HCT116 (cell line): Measurements from ENCODE around the gene ABHD16B. TPM values are rescaled to one million over a fixed set of nuclear protein-coding genes. Genes with fewer than 3 reads are reported as not detected.

Experiments
- ATAC-seq: fragments of 200-7000 bp; cut with Tn5 transposase; 2 replicates; pipeline ENCODE4 v1.9.1; 2020; ENCODE audit warnings: mild to moderate bottlenecking, moderate library complexity
- BruUV-seq: library from RNA; stranded (reverse); fragments of 400-500 nt; replicated peaks from 2 replicates; lab custom pipeline; 2021; lab: Mats Ljungman, UMichigan
- CTCF ChIA-PET: fragments of 300-600 bp; sonication (Branson Sonifier 250); formaldehyde crosslinking; loops from one replicate; lab custom pipeline; 2021; ENCODE audit warnings: antibody characterized with exemption; lab: Charles Lee
- POLR2A ChIA-PET: fragments of 300-600, 350-600 bp; sonication (Branson Sonifier 250); formaldehyde crosslinking; loops from one replicate; lab custom pipeline; 2021; ENCODE audit warnings: antibody characterized with exemption; lab: Charles Lee
- RAD21 ChIA-PET, 2 experiments: fragments of 300-600 bp; sonication (Branson Sonifier 250); formaldehyde crosslinking; loops; one replicate each; lab custom pipeline; 2023; ENCODE audit warnings: low total read pairs in 2 of 2; ENCODE audit not compliant: uncharacterized antibody in 2 of 2, unreplicated experiment in 2 of 2, low non-redundant PET in 1 of 2; lab: Charles Lee
- DNase-seq: peaks from one replicate; pipeline ENCODE4 v3.0.0-alpha.2; 2010; ENCODE audit warnings: low read depth, low spot score
- H2AFZ ChIP-seq: fragments of 200-600 bp; shearing (Covaris generic), sonication (generic); 2 replicates; pipeline ENCODE4 v1.6.1; 2017; ENCODE audit warnings: low read depth, mixed run types, mixed read lengths, antibody characterized with exemption, low read length; ENCODE audit not compliant: poor library complexity, severe bottlenecking
- H3K27ac ChIP-seq: 2 replicates; pipeline ENCODE4 v1.5.1; 2012; ENCODE audit warnings: low read depth, low read length
- H3K27me3 ChIP-seq: fragments of 200-600 bp; sonication (generic); 2 replicates; pipeline ENCODE4 v1.6.1; 2016; ENCODE audit warnings: mixed run types, low read length, mixed read lengths; ENCODE audit not compliant: insufficient read depth
- H3K36me3 ChIP-seq, 2 experiments: fragments of 200-500 bp in 1 of 2; fragments of 200-600 bp in 1 of 2; sonication (Bioruptor generic) in 1 of 2; sonication (generic) in 1 of 2; 2 replicates each; pipeline versions ENCODE4 v1.5.1 to v1.6.1; 2014 to 2016; ENCODE audit warnings: low read length in 2 of 2, inconsistent platforms in 1 of 2, mixed read lengths in 1 of 2, mixed run types in 1 of 2; ENCODE audit not compliant: insufficient read depth in 2 of 2, control insufficient read depth in 1 of 2
- H3K4me1 ChIP-seq, 2 experiments: fragments of 200-600 bp in 1 of 2; sonication (generic) in 1 of 2; 2 replicates each; pipeline versions ENCODE4 v1.5.1 to v1.6.1; 2012 to 2017; ENCODE audit warnings: low read length in 2 of 2, inconsistent platforms in 1 of 2, mild to moderate bottlenecking in 1 of 2, mixed read lengths in 1 of 2, mixed run types in 1 of 2, moderate library complexity in 1 of 2; ENCODE audit not compliant: insufficient read depth in 2 of 2, control insufficient read depth in 1 of 2
- H3K4me2 ChIP-seq: fragments of 200-600 bp; sonication (generic); 2 replicates; pipeline ENCODE4 v1.6.1; 2017; ENCODE audit warnings: mixed run types, low read length, mixed read lengths
- H3K4me3 ChIP-seq, 2 experiments: fragments of 200-600 bp in 1 of 2; sonication (generic) in 1 of 2; replicated peaks in 1 of 2; 2 replicates each; pipeline ENCODE4 v1.5.1; 2011 to 2016; ENCODE audit warnings: low read length in 2 of 2, control low read depth in 1 of 2, low read depth in 1 of 2, mild to moderate bottlenecking in 1 of 2, mixed read lengths in 1 of 2, mixed run types in 1 of 2
- H3K79me2 ChIP-seq: fragments of 200-600 bp; sonication (generic); 2 replicates; pipeline ENCODE4 v1.6.1; 2017; ENCODE audit warnings: mild to moderate bottlenecking, mixed run types, low read length, moderate library complexity, mixed read lengths; ENCODE audit not compliant: insufficient read depth
- H3K9ac ChIP-seq: fragments of 200-600 bp; sonication (generic); 2 replicates; pipeline ENCODE4 v1.6.1; 2016; ENCODE audit warnings: low read length, mixed read lengths
- H3K9me2 ChIP-seq: fragments of 200-600 bp; sonication (generic), shearing (Covaris generic); 2 replicates; pipeline ENCODE4 v1.6.1; 2017; ENCODE audit warnings: mixed run types, mild to moderate bottlenecking, moderate library complexity; ENCODE audit not compliant: insufficient read depth
- H3K9me3 ChIP-seq, 2 experiments: fragments of 200-500 bp in 1 of 2; fragments of 200-600 bp in 1 of 2; sonication (Bioruptor generic) in 1 of 2; sonication (generic) in 1 of 2; 2 replicates each; pipeline ENCODE4 v1.6.1; 2014 to 2017; ENCODE audit warnings: low read length in 2 of 2, mixed read lengths in 2 of 2, inconsistent platforms in 1 of 2, low read depth in 1 of 2, mild to moderate bottlenecking in 1 of 2, mixed run types in 1 of 2, moderate library complexity in 1 of 2; ENCODE audit not compliant: control insufficient read depth in 1 of 2, insufficient read depth in 1 of 2
- H4K20me1 ChIP-seq: fragments of 200-600 bp; sonication (generic), shearing (Covaris generic); 2 replicates; pipeline ENCODE4 v1.6.1; 2017; ENCODE audit warnings: mixed run types, mild to moderate bottlenecking, moderate library complexity; ENCODE audit not compliant: insufficient read depth
- CEBPB ChIP-seq: IDR thresholded peaks from 2 replicates; pipeline ENCODE4 v1.6.1; 2012; ENCODE audit warnings: low read depth
- EGR1 ChIP-seq: IDR thresholded peaks from 2 replicates; pipeline ENCODE4 v1.6.1; 2012; ENCODE audit warnings: low read depth
- ELF1 ChIP-seq: IDR thresholded peaks from 2 replicates; pipeline ENCODE4 v1.6.1; 2012; ENCODE audit warnings: low read depth, borderline replicate concordance
- EZH2phosphoT487 ChIP-seq: fragments of 200-600 bp; IDR thresholded peaks from 2 replicates; pipeline ENCODE4 v1.6.1; 2018; ENCODE audit warnings: antibody characterized with exemption, borderline replicate concordance
- FOSL1 ChIP-seq: IDR thresholded peaks from 2 replicates; pipeline ENCODE4 v1.6.1; 2012; ENCODE audit warnings: low read depth
- JUND ChIP-seq: IDR thresholded peaks from 2 replicates; pipeline ENCODE4 v1.6.1; 2012
- POLR2A ChIP-seq: IDR thresholded peaks from 2 replicates; pipeline ENCODE4 v1.7.0; 2011; ENCODE audit warnings: borderline replicate concordance; ENCODE audit not compliant: insufficient read depth, insufficient read length; ENCODE audit errors: extremely low read depth
- RAD21 ChIP-seq: IDR thresholded peaks from 2 replicates; pipeline ENCODE4 v1.6.1; 2012; ENCODE audit warnings: low read depth, mild to moderate bottlenecking
- SIN3A ChIP-seq: IDR thresholded peaks from 2 replicates; pipeline ENCODE4 v1.6.1; 2012; ENCODE audit warnings: low read depth
- SP1 ChIP-seq: IDR thresholded peaks from 2 replicates; pipeline ENCODE4 v1.6.1; 2012; ENCODE audit warnings: low read depth
- SRF ChIP-seq: IDR thresholded peaks from 2 replicates; pipeline ENCODE4 v1.6.1; 2012; ENCODE audit warnings: low read depth
- TCF7L2 ChIP-seq: IDR thresholded peaks from 2 replicates; pipeline ENCODE4 v1.7.0; 2011; ENCODE audit warnings: borderline replicate concordance, inconsistent platforms; ENCODE audit not compliant: insufficient read depth, insufficient read length; ENCODE audit errors: extremely low read depth
- YY1 ChIP-seq: IDR thresholded peaks from 2 replicates; pipeline ENCODE4 v1.6.1; 2011; ENCODE audit warnings: low read length, low read depth, moderate library complexity, mild to moderate bottlenecking; ENCODE audit not compliant: insufficient replicate concordance; ENCODE audit errors: extremely low read depth
- ZFX ChIP-seq: fragments of 450-650 bp; IDR thresholded peaks from 2 replicates; pipeline ENCODE4 v1.6.1; 2017
- ZNF274 ChIP-seq: fragments of 200-500 bp; sonication (Bioruptor generic); IDR thresholded peaks from 2 replicates; pipeline ENCODE4 v1.6.1; 2014; ENCODE audit warnings: mild to moderate bottlenecking, low read depth, low read length, inconsistent platforms
- intact Hi-C: fragments of 100-400 bp; cut with micrococcal nuclease; formaldehyde crosslinking; loops from 2 replicates; pipeline ENCODE4 v1.10.0; 2022
- total RNA-seq: library from RNA; stranded (reverse); gene quantifications from one replicate; pipeline ENCODE4 v1.2.1, GENCODE V29; 2021; ENCODE audit not compliant: unreplicated experiment
- TF ChIP-seq, protein P1 (sequence below): IDR thresholded peaks from 2 replicates; pipeline ENCODE4 v1.6.1; 2012
- TF ChIP-seq, protein P2 (sequence below), 3 experiments: fragments of 200-600 bp in 1 of 3; sonication (generic) in 1 of 3; IDR thresholded peaks in 2 of 3; conservative IDR thresholded peaks in 1 of 3; 2 replicates each; pipeline ENCODE4 v1.5.1; 2012 to 2017; ENCODE audit warnings: low read depth in 2 of 3, low read length in 2 of 3, antibody characterized with exemption in 1 of 3, borderline replicate concordance in 1 of 3, control low read depth in 1 of 3, mild to moderate bottlenecking in 1 of 3, mixed read lengths in 1 of 3, mixed run types in 1 of 3, moderate library complexity in 1 of 3; ENCODE audit not compliant: insufficient read depth in 1 of 3

Gene ABHD16B
- total RNA-seq, 1 experiment from 2014 or later = not detected

DNA sequence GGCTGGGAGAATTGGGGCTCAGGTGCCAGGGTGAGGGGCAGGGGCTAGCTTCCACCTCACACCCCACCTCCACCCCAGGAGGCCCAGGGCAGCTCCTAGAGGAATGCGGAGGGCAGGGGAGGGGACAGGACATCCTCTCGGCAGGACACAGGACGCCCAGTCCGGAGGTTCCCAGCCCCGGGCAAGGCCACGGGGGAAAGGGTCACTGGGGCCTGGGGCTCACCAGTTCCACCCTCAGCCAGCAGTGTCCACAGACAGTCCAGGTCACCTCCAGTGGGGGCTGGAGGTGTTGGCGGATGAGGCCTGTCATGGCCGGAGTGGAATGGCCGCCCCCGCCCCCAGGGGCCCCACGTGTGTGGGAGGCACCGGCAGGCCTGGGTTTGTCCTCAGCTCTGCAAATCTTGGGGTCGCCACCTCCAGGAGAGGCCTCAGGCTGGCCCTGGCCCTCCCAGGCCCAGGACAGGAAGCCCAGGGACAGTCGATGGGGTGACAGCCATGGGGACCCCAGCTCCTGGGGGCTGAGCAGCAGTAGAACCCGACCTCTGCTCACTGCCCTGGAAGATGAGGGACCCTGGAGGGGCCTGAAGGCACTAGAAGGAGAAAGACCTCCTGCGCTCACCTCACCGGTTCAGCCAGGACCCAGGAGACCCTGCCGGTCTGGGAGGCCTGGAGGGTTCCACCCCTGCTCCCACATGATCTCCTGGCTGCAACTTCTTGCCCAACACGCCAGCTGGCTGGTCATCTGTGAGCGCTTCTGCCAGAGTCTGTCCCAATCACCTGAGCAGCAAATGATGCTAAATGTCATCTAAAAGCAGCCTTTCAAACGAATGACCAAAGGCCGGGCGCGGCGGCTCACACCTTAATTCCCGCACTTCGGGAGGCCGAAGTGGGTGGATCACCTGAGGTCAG, 13.0 kb upstream of the ABHD16B start:
- Histone ChIP-seq H3K79me2 (no peaks in the 10 kb centered on the region), H3K36me3 (no peaks in the 10 kb centered on the region), H3K4me1 (peaks cover 26 to 37% of the 10 kb centered on the region in 2 experiments), H3K9me2 (no peaks in the 10 kb centered on the region), H3K9ac (no peak overlapping the region), H3K27me3 (no peaks in the 10 kb centered on the region), H4K20me1 (no peaks in the 10 kb centered on the region), H2AFZ (no peak overlapping the region), H3K4me3 (no peak overlapping the region), H3K9me3 (no peaks in the 10 kb centered on the region), H3K27ac (no peak overlapping the region), H3K4me2 (no peak overlapping the region)
- TF ChIP-seq YY1 (no peak), ELF1 (no peak), EZH2phosphoT487 (no peak), SP1 (no peak), RAD21 (no peak), JUND (no peak), ZFX (no peak), SIN3A (no peak)
- intact Hi-C loops = no loop called here
- ChIA-PET RAD21 (no interaction called here), POLR2A (no interaction called here), CTCF (no interaction called here)
- ATAC-seq (no peak), DNase-seq (no peak)
- BruUV-seq = no TSS peak

DNA sequence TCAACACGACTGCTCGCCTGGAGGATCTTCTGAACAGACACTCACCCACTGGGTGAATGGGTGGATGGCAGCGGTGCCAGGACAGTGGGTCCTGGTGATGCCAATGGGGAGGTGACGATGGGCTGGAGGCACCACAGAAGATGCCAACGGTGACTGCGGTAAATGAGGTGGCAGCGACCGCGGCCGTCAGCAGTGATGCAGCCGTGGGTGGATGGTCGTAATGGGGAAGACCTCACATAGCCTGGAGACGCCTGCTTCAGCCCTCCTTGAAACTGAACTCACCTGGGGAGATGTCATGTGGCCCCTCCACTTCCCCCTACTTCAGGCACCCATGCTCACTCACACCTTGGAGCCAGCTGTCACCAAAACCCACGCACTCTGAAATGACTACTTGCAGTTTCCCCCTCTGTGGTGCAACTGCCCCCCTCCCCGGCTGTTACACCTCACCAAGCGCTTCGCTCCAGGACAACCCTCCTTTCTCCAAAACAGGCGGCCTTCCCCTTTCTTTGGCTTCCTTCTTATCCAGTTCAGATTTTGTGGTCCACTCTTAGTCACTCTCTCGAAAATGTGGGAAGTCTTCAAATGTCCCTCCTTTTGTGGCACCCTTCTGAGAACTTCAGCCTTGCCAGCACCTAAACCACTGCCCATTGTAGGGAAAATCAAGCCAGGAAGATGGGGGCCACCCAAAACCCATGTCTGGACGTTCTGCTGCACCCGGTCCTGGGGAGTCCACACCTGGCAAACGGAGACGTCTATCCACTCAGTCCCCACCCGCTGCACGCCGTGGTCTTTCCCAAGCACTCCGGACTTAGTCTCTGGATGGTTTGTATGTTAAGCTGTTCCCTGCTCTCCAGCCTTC, 10.4 kb upstream of the ABHD16B start:
- Histone ChIP-seq H3K9ac (no peak overlapping the region), H3K27ac (no peak overlapping the region), H3K79me2 (no peaks in the 10 kb centered on the region), H3K4me1 (peaks cover 17 to 31% of the 10 kb centered on the region in 2 experiments), H3K27me3 (no peaks in the 10 kb centered on the region), H2AFZ (no peak overlapping the region), H3K4me3 (no peak overlapping the region), H4K20me1 (no peaks in the 10 kb centered on the region), H3K9me3 (no peaks in the 10 kb centered on the region), H3K36me3 (no peaks in the 10 kb centered on the region), H3K9me2 (no peaks in the 10 kb centered on the region), H3K4me2 (no peak overlapping the region)
- DNase-seq = no peak
- no peak for ATAC-seq
- ChIA-PET RAD21 (no interaction called here), CTCF (no interaction called here), POLR2A (no interaction called here)
- intact Hi-C loops = no loop called here
- BruUV-seq = no TSS peak
- TF ChIP-seq EZH2phosphoT487 = no peak
- TF ChIP-seq POLR2A = no peak
- no peak for TF ChIP-seq TCF7L2
- no peak for TF ChIP-seq SIN3A
- no peak for TF ChIP-seq CEBPB
- no peak for TF ChIP-seq ZFX
- no peak for TF ChIP-seq JUND
- TF ChIP-seq SP1 = no peak
- no peak for TF ChIP-seq ZNF274
- TF ChIP-seq SRF = no peak
- TF ChIP-seq, protein P1, sequence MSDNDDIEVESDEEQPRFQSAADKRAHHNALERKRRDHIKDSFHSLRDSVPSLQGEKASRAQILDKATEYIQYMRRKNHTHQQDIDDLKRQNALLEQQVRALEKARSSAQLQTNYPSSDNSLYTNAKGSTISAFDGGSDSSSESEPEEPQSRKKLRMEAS = no peak
- TF ChIP-seq, protein P2, sequence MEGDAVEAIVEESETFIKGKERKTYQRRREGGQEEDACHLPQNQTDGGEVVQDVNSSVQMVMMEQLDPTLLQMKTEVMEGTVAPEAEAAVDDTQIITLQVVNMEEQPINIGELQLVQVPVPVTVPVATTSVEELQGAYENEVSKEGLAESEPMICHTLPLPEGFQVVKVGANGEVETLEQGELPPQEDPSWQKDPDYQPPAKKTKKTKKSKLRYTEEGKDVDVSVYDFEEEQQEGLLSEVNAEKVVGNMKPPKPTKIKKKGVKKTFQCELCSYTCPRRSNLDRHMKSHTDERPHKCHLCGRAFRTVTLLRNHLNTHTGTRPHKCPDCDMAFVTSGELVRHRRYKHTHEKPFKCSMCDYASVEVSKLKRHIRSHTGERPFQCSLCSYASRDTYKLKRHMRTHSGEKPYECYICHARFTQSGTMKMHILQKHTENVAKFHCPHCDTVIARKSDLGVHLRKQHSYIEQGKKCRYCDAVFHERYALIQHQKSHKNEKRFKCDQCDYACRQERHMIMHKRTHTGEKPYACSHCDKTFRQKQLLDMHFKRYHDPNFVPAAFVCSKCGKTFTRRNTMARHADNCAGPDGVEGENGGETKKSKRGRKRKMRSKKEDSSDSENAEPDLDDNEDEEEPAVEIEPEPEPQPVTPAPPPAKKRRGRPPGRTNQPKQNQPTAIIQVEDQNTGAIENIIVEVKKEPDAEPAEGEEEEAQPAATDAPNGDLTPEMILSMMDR (IDR thresholded peaks at IDR 0.05 in 2 of 3, conservative IDR thresholded peaks at IDR 0.05 in 1 of 3; ENCODE audit: borderline replicate concordance in 1 of 3, insufficient read depth in 1 of 3, low read depth in 2 of 3, low read length in 2 of 3) = no peak
- no peak for TF ChIP-seq EGR1
- no peak for TF ChIP-seq FOSL1
